GM19035 (cell line): Measurements from ENCODE around the gene LITAF.

Experiments used
- ATAC-seq: cut with Tn5 transposase; IDR thresholded peaks from one replicate; pipeline ENCODE4 v1.9.1; 2021; ENCODE audit not compliant: unreplicated experiment

Gene LITAF

GRCh38 chr16:11586856-11587642, at the start of gene LITAF:
LITAF (minus strand) TSS chr16:11586919; CDS start chr16:11556730, 30,189 bp downstream.
- ATAC-seq, result peak; percentile 54

DNA sequence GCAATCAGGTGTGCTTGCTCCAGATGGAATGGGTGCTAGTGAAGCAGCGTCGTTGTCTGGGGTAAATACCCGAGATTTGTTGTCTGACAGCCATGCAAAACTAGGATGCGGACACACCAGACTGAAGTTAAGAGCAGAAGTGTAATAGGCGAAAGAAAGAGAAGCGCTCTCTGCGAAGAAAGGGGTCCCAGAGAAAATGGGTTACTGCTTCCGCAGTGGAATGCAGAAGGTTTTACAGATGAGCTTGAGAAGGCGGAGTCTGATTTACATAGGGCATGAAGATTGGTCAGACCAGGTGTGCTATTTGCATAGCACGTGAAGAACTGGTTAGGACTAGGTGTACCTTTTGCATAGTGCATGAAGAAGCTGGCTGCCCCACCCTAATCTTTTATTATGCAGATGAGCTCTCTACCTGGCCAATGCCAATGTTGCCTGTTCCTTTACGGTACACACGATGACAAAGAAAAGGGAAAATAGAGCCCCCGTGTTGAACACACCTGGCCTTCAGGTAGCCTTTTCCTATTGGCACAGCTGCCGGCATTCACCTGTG, 49.5 kb upstream of the LITAF start:
- no peak for ATAC-seq

DNA sequence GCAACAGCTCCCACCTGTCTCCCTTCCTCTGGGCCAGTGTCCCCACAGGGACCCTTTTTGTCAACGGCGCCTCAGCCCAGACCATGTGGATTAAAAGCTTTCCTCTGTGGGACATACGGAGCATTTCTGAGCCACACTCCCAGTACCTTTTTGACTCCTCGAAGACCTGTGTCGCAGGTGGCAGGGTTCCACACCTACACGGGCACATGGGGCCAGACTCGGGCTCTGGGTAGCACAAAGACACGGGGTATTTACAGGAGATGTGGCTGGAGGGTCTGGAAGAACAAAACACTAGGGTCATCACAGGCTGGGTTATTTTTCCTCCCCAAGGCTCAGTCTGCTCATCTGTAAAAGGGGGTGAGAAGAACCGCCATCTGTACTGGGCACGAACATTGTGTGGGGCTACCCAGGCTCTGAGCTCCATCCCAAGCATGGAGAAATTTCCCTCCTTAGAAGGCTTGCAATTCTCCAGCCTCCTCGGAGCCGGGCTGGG, 49.0 kb upstream of the LITAF start:
- no peak for ATAC-seq

GRCh38 chr16:11635113-11635652, 48.5 kb upstream of the LITAF start:
- no peak for ATAC-seq

GRCh38 chr16:11634312-11634711, 47.6 kb upstream of the LITAF start:
- no peak for ATAC-seq

DNA sequence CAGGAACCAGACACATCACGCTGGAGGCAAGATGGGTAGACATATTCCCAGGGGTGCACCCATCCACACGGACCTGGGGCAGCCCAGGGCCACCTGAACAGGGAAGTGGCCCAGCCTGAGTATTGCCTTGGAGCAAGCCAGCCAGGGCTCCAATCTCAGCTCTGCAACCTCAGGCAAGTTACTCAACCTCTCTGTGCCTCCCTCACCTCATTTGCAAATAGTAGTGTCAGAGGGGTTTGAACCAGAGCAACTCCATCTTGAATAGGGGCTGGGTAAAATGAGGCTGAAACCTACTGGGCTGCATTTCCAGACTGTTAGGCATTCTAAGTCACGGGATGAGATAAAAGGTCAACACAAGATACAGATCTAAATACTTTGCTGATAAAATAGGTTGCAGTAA, 46.4 kb upstream of the LITAF start:
- ATAC-seq, result no peak

GRCh38 chr16:11632455-11632939, 45.8 kb upstream of the LITAF start:
- no peak for ATAC-seq

DNA sequence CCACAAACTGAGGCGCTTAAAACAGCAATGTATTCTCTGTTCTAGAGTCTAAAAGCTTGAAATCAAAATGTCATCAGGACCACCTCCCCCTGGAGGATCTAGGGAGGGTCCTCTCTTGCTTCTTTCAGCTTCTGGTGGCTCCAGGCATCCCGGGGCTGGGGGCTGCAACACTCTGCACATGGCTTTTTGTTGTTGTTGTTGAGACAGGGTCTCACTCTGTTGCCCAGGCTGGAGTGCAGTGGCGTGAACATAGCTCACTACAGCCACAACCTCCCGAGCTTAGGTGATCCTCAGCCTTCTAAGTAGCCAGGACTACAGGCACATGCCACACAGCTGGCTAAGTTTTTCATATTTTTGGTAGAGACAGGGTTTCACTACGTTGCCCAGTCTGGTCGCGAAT, 44.5 kb upstream of the LITAF start:
- ATAC-seq, result no peak

GRCh38 chr16:11630768-11631056, 44.0 kb upstream of the LITAF start:
- ATAC-seq, result no peak

GRCh38 chr16:11630046-11630767, 43.5 kb upstream of the LITAF start:
- no peak for ATAC-seq

- ATAC-seq, result no peak
Measured at GRCh38 chr16:11629071-11630030, 42.6 kb upstream of the LITAF start.

DNA sequence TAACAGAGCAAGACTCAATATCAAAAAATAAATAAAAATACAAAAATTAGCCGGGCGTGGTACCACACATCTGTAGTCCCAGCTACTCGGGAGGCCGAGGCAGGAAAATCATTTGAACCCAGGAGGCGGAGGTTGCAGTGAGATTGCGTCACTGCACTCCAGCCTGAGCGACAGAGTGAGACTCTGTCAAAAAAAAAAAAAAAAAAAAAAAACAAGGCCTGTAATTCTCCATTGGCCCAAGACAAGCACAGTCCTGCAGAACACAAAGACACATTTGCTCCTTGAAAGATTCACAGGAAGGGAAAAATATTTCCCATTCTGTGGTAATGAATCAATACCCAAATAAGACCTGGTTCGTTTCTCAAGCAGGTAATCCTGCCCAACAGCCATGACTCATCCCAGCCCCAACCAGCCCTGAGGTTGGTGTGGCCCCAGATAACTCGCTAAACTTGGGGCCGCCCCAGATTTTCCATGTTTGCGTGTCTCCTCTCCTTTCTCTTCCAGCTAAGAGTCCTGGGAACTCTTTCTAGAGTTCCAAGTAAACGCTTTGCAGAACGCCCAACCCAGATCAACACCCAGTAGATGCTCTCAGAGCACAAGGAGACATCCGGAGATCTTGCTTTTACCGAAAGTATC, 41.2 kb upstream of the LITAF start:
- no peak for ATAC-seq

DNA sequence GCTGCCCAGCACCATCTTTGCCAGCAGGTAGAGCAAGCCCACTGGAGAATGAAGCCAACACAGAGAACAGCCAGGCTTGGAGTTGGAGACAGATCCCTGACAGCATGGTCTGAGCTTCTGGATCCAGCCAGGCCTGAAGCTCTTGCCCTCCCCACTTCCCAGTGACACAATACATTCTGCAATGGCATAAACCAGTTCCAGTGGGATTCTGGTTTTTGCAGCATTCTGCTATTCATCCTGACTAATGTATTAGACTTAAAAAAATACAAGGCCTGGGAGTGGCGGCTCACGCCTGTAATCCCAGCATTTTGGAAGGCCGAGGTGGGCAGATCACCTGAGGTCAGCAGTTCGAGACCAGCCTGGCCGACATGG, 40.6 kb upstream of the LITAF start:
- ATAC-seq, result no peak

- ATAC-seq, result no peak
Measured at GRCh38 chr16:11626657-11627291, 40.1 kb upstream of the LITAF start.

DNA sequence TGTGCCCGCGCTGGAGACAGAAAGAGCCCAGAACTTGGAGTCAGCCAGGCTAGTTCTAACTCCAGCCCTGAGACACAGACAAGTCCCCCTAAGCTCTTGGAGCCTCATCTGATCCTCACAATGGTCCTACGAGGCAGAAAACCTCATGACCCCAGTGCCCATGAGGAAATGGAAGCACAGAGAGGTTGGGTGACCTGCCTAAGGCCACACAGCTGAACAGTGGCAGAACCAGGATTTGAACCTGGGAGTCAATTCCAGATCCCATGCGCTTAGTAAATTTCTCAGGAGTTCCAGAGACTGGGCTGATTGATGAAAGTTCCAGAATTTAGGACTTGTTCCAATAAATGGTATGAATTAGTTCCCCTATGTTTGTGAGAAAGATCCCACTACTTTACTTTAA, 39.0 kb upstream of the LITAF start:
- no peak for ATAC-seq

GRCh38 chr16:11624636-11625607, 38.2 kb upstream of the LITAF start:
- ATAC-seq, result no peak

- no peak for ATAC-seq
Measured at GRCh38 chr16:11624205-11624604, 37.5 kb upstream of the LITAF start.

- no peak for ATAC-seq
Measured at GRCh38 chr16:11621920-11622651, 35.4 kb upstream of the LITAF start.
